GM13977 (cell line): ENCODE measurements around the gene ISG15.

ENCODE experiments used
- DNase-seq: peaks from one replicate; pipeline ENCODE4 v3.0.0; 2012; ENCODE audit warnings: low spot score
- in situ Hi-C: fragments of 300-500 bp; cut with MboI; formaldehyde crosslinking; loops from one replicate; pipeline ENCODE4 v1.12.0; 2022; ENCODE audit warnings: low sequenced_read_pairs, low pct_unique_long_range_greater_than_20kb, mixed read lengths, inconsistent platforms; ENCODE audit not compliant: unreplicated experiment
- TF ChIP-seq, protein P1 (sequence below): IDR thresholded peaks from 2 replicates; pipeline ENCODE4 v1.5.1; 2012; ENCODE audit warnings: mild to moderate bottlenecking, control low read depth; ENCODE audit not compliant: insufficient read depth; ENCODE audit errors: extremely low read depth, missing control alignments

The ISG15 gene

DNA sequence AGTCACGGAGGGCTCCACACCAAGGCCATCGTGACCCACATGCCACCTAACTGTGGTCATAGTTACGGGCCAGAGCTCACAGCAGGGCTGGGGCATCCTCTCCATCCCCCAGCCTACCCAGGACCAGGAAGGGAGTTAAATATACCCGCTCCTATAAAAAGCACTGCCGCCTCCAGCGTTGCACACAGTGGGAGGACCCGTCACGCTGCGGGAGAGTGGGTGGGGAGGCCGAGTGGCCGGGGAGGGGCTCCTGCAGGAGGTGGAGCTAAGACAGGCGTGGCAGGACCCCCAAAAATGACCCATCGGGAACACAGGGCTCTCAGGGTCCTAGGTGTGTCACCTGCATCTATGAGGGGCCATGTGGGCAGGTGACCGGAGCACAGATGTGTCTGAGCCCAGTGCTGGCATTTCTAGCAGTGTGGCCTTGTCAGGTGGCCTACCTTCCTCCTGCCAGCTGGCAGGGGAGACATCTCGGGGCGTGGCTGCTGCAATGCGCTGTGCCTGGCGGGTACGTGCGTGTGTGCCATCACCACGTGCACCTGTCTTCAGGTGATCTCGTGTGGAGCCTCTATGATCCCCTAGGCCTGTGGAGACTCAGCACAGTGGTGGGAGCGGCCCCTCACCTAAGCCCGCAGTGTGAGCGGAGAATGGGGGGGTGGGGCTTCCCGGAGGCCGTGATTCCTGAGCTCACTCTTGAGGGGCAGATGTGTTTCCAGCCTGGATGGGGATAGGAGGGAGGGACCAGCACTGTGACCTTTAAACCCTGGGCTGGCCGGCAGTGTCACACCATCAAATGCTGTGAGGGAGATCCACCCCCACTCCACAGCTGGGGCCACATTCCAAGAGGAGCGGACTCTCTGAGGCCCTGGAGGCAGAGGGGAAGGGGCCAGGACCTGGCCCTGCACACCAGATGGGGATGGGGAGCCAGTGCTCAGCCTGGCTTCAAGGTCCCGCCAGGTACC lies 24.4 kb downstream of the ISG15 start:
- DNase-seq = no peak
- in situ Hi-C loops = no loop called here
- TF ChIP-seq, protein P1, sequence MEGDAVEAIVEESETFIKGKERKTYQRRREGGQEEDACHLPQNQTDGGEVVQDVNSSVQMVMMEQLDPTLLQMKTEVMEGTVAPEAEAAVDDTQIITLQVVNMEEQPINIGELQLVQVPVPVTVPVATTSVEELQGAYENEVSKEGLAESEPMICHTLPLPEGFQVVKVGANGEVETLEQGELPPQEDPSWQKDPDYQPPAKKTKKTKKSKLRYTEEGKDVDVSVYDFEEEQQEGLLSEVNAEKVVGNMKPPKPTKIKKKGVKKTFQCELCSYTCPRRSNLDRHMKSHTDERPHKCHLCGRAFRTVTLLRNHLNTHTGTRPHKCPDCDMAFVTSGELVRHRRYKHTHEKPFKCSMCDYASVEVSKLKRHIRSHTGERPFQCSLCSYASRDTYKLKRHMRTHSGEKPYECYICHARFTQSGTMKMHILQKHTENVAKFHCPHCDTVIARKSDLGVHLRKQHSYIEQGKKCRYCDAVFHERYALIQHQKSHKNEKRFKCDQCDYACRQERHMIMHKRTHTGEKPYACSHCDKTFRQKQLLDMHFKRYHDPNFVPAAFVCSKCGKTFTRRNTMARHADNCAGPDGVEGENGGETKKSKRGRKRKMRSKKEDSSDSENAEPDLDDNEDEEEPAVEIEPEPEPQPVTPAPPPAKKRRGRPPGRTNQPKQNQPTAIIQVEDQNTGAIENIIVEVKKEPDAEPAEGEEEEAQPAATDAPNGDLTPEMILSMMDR = no peak

DNA sequence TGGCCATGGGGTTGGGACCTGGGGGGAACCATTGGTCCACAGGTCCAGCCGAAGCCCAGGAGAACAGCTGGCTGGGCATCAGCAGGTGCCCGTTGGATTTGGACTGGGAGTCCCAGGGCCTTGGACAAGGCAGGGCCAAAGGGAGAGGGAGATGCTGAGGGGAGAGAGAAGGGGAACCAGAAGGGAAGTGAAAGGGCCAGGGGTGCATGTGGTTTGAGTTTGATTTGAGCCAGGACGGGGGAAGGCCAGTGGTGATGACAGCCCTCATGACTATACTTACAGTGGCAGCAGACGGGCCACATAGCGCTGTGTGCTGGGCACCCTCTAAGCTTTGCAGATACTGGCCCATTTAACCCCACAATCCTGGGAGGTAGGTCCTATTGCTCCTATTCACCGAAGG lies 25.4 kb downstream of the ISG15 start:
- TF ChIP-seq, protein P1 = no peak
- peak; percentile 81 for DNase-seq
- in situ Hi-C loops = no loop called here

DNA sequence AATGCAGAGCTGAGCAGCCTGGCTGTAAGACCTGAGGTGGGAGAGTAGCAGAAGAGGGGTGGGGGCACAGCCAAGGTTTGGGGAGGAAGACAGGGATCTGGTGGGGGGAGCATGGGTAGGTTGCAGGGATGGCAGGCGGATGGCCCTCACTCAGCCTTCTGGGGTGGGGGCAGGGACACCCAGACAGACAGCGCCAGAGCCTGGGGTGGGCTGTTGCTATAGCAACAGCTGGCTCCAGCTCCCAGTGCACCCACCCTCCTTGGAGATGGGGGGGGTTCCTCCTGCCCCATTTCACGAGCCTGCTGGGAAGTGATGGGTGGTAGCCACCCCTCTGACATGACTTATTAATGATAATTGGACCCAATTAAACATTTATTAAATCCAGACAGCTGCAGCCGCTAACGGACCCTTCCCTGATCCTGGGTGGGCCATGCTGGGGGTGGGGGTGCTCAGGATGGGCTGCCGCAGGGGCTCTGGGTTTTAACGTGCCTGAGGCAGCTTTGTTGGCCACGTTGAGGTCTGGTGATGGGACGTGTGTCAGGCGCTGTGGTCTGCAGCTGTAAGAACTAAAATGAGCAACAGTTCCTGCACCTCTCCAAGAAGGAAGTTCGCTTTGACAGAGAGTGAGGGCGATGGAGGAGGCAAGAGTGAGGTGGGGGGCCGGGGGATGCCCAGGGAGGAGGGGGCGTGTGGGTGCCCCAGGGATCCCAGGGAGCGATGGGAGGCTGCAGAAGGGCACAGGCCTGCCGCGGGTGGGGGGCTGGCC lies 26.0 kb downstream of the ISG15 start:
- TF ChIP-seq, protein P1 = no peak
- DNase-seq = peak; percentile 62
- in situ Hi-C loops = no loop called here

DNA sequence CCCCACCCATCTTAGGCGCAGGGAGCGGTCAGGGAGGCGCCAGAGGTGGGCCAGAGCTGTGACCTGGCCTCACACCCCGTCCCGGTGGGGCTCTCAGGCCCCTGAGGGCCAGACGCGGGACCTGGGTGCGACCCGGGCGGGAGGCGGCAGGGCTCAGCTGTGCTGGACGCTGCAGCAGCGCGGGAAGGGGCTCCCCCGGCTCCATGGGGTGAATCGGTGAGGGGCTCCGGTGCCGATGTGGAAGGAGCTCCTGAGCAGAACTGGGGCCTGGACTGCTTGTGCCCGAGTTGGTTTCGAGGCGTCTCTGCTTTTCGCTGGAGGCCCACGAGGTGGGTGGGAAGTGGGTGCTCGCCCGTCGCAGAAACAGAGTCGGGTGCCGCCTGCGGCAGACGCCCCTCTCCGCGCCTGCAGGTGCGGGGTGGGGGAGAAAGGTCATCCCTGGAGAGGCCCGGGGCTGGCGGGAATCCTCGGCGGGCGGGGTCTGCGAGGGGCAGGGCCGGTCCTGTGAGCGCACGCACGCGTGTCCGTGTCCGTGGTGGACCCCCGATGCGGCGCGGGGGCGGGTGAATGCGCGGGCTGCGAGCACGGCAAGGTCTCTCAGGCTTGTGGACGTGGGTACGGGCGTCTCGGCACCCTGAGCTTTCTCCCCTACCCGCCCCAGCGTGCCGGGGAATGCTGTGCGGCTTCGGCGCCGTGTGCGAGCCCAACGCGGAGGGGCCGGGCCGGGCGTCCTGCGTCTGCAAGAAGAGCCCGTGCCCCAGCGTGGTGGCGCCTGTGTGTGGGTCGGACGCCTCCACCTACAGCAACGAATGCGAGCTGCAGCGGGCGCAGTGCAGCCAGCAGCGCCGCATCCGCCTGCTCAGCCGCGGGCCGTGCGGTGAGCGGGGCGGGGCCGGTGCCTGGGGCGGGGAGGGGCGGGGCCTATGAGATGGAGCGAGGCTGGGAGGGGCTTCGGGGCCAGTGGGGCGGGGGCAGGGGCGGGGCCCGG lies 27.0 kb downstream of the ISG15 start:
- peak; percentile 99 for DNase-seq
- TF ChIP-seq, protein P1 = peak; percentile 1
- in situ Hi-C loops = no loop called here

DNA sequence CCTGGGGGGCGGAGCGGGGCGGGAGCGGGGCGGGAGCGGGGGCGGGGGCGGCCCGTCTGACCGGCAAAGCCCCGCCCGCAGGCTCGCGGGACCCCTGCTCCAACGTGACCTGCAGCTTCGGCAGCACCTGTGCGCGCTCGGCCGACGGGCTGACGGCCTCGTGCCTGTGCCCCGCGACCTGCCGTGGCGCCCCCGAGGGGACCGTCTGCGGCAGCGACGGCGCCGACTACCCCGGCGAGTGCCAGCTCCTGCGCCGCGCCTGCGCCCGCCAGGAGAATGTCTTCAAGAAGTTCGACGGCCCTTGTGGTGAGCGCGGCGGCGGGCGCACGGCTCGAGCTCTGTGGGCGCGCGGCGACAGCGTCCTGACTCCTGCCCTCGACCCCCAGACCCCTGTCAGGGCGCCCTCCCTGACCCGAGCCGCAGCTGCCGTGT lies 27.8 kb downstream of the ISG15 start:
- in situ Hi-C loops = no loop called here
- DNase-seq = no peak
- TF ChIP-seq, protein P1 = no peak

DNA sequence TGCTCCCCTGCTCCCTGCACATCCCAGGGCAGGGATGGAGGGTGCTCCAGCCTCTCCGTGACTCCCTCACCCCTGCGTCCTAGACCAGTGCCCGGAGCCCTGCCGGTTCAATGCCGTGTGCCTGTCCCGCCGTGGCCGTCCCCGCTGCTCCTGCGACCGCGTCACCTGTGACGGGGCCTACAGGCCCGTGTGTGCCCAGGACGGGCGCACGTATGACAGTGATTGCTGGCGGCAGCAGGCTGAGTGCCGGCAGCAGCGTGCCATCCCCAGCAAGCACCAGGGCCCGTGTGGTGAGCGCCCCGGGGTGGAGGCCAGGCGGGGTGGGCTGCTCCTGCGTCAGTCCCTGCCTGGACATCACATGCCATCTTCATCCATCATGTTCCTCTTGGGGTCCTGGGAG lies 28.6 kb downstream of the ISG15 start:
- no peak for DNase-seq
- in situ Hi-C loops = no loop called here

More for the DNA sequence above, 28.6 kb downstream of the ISG15 start:
- TF ChIP-seq, protein P1 = no peak
